Activated CD4-positive, alpha-beta T cell treated with anti-CD3 and anti-CD28 coated beads, Interleukin-2, amount 10 ng/mL, durations not matched to agents 24 days and 14 days (primary cell): ENCODE measurements around the gene NEK1. TPM values are rescaled to one million over a fixed set of nuclear protein-coding genes. Genes with fewer than 3 reads are reported as not detected.

Experiments
- DNase-seq: peaks from one replicate; pipeline ENCODE4 v3.0.0; 2022
- H3K27ac Mint-ChIP-seq: one replicate; pipeline ENCODE4 v1.8.0; 2022; ENCODE audit warnings: mild to moderate bottlenecking, mixed read lengths
- H3K27me3 Mint-ChIP-seq: one replicate; pipeline ENCODE4 v1.8.0; 2022; ENCODE audit warnings: mixed read lengths
- H3K36me3 Mint-ChIP-seq: one replicate; pipeline ENCODE4 v1.8.0; 2022; ENCODE audit warnings: low read depth, mild to moderate bottlenecking, mixed read lengths
- H3K4me1 Mint-ChIP-seq: one replicate; pipeline ENCODE4 v1.8.0; 2021; ENCODE audit warnings: mixed read lengths
- H3K4me3 Mint-ChIP-seq: one replicate; pipeline ENCODE4 v1.8.0; 2022; ENCODE audit warnings: mild to moderate bottlenecking, moderate library complexity, mixed read lengths
- H3K9me3 Mint-ChIP-seq: one replicate; pipeline ENCODE4 v1.8.0; 2021; ENCODE audit warnings: mixed read lengths
- intact Hi-C: fragments of 100-400 bp; cut with micrococcal nuclease; formaldehyde crosslinking; loops from one replicate; pipeline ENCODE4 v1.15.1; 2023
- total RNA-seq: library from RNA; stranded (reverse); gene quantifications from 2 replicates; pipeline ENCODE4 v1.2.3, GENCODE V29; 2022

The NEK1 gene
- total RNA-seq, 1 donor from 2014 or later: 11.1 TPM

DNA sequence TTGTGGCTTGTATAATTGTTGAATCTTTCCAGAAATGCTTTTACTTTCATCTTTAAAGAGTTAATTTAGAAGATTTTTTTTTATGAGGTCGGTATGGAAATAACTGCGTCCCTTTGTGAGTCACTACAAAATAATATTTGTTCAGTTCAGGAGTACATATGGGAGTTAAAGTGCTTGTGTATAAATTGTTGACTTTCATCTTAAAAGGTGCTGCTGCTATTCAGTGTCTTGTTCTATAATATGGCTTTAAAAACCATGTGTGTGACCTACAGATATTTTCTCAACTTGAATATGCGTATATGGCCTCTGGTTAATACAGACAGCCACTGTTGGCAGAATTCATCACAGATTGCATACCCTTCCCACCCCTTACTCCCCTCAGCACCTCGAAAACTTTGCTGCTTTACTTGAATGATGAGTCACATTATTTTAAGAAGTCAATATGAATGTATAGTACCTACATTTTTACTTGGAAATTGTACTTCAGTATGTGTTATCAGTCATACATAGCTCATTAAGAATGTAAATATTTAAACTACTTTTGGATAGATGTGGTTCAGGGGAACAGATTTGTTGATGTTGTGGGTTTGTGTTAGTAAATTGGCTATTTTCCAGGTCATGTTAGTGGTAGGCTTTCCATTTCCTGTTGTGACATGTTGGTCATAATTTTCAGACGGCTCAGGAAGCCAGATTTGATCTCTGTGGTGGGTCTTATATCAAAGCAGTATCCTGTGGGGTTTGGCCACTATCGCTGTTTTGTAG, 9.5 kb upstream of the NEK1 start:
- DNase-seq: peak; percentile 77
- H3K9me3 Mint-ChIP-seq: no peaks in the 10 kb centered on the region
- H3K36me3 Mint-ChIP-seq: peaks cover 5% of the 10 kb centered on the region
- no peaks in the 10 kb centered on the region for H3K27me3 Mint-ChIP-seq
- H3K4me1 Mint-ChIP-seq: peaks cover 48% of the 10 kb centered on the region
- peak overlapping the region; percentile 92 for H3K27ac Mint-ChIP-seq
- peak overlapping the region; percentile 100 for H3K4me3 Mint-ChIP-seq
- intact Hi-C loops: loop anchor here (1.0 kb wide), 1 partner anchor 38 kb away; no protein-coding TSS in a partner anchor

DNA sequence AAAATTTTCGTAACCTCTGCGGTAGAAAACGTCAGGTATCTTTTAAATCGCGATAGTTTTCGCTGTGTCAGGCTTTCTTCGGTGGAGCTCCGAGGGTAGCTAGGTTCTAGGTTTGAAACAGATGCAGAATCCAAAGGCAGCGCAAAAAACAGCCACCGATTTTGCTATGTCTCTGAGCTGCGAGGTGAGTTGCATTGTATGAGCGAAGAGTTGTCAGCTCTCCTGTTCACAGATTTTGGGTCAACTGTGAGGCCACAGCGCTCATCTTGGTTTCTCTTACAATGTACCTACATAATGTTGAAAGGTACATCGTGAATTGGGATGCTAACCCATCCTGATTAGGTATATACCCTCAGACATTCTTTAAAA, 8.5 kb upstream of the NEK1 start:
- no peaks in the 10 kb centered on the region for H3K27me3 Mint-ChIP-seq
- intact Hi-C loops: loop anchor here (1.0 kb wide), 1 partner anchor 9 kb away; the partner anchor contains the start of gene NEK1
- no peaks in the 10 kb centered on the region for H3K9me3 Mint-ChIP-seq
- peak; percentile 78 for DNase-seq
- H3K36me3 Mint-ChIP-seq: peaks cover 3% of the 10 kb centered on the region
- peaks cover 47% of the 10 kb centered on the region for H3K4me1 Mint-ChIP-seq
- H3K4me3 Mint-ChIP-seq: peak overlapping the region; percentile 100
- peak overlapping the region; percentile 99 for H3K27ac Mint-ChIP-seq

DNA sequence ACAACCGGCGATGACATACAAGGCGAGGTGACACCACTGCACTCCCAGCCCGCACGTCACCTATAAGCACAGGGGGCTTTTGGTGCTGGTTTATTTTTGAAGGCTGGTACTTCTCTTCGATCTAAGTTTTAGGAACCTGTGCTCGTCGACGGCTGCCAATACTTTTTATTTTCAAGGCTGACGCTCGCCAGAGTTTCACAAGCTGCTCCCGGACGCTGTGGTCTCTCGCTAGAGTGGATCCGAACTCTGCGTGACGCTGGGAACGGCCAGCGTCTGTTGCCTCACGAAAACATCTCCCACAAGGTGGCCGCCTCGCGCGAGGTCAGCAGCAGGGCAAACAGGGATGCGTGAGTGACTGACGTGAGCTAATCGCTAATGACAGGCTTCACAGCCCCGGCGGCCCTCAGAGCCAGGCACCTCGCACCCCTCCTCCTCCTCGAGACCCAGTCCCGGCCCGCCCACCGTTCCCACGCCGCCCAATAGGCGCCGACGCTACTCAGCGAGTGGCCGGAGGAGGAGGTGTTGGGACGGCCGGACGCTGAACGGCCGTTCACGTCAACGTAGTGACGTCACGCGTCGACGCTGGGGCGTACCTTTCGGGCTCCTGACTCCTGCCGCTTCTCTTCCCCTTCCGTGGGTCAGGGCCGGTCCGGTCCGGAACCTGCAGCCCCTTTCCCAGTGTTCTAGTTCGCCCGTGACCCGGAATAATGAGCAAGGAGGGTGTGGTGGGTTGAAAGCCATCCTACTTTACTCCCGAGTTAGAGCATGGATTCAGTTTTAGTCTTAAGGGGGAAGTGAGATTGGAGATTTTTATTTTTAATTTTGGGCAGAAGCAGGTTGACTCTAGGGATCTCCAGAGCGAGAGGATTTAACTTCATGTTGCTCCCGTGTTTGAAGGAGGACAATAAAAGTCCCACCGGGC, 7.8 kb upstream of the NEK1 start, which contains the start of gene CLCN3:
Gene CLCN3 (plus strand): TSS at position 621 of the 922 bp plus-strand sequence. CDS start 15,351 bp downstream, outside the sequence.
- no peaks in the 10 kb centered on the region for H3K27me3 Mint-ChIP-seq
- H3K9me3 Mint-ChIP-seq: no peaks in the 10 kb centered on the region
- peak; percentile 97 for DNase-seq
- peak within 1 kb of the TSS; percentile 99 for H3K27ac Mint-ChIP-seq
- H3K4me3 Mint-ChIP-seq: peak within 1 kb of the TSS; percentile 100
- intact Hi-C loops: loop anchor here (1.0 to 10.0 kb wide), 2 partner anchors 8 to 205 kb away; partner anchors contain the start of gene NEK1
- H3K4me1 Mint-ChIP-seq: peaks cover 50% of the 10 kb centered on the region
- H3K36me3 Mint-ChIP-seq: peaks cover 3% of the 10 kb centered on the region

DNA sequence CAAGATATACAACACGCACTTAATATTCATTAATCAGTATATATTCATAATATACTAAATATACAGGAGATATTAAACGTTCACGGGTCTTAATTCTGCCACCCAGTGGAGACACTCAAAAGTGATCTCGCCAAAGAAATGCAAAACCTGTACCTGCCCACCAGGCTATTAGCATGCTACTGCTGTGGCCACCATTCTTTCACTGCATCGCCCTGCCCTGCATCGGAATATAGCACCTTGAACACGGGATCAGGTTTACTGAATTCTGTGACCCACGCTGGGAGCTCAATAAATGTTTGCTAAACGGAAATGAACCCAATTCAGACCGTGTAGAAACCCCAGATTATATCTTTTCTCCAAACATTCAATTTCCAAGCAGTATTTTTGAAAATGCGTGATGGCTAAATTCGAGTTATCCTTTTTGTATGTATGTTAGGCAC, 7.2 kb upstream of the NEK1 start:
- Mint-ChIP-seq H3K4me1 (peaks cover 50% of the 10 kb centered on the region), H3K9me3 (no peaks in the 10 kb centered on the region), H3K27me3 (no peaks in the 10 kb centered on the region), H3K36me3 (peaks cover 3% of the 10 kb centered on the region), H3K27ac (peak overlapping the region; percentile 99), H3K4me3 (peak overlapping the region; percentile 100)
- DNase-seq: peak; percentile 83
- intact Hi-C loops: loop anchor here (10.0 kb wide), 1 partner anchor 205 kb away; no protein-coding TSS in a partner anchor

DNA sequence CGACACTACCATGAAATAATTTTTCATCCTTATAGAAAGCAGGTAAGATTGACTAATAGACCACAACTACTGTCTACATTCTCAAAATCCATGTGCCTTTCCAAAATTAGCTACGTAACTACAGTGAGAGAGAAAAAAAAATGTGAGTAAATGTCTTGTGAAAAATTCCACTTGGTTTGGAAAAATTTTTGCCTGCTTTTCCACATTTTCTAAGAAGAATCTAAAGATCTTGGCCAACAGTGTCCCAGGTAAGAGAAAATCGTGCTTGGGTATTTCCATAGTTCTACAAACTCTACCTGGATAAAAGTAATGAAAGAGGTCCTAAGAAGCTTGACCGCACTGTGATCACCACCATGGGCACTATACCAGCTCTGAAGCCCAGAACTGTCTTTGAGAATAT, 6.6 kb upstream of the NEK1 start:
- no peak for DNase-seq
- no peaks in the 10 kb centered on the region for H3K9me3 Mint-ChIP-seq
- intact Hi-C loops: loop anchor here (10.0 kb wide), 1 partner anchor 204 kb away; no protein-coding TSS in a partner anchor
- no peaks in the 10 kb centered on the region for H3K27me3 Mint-ChIP-seq
- H3K4me3 Mint-ChIP-seq: peak overlapping the region; percentile 100
- peaks cover 50% of the 10 kb centered on the region for H3K4me1 Mint-ChIP-seq
- H3K27ac Mint-ChIP-seq: peak overlapping the region; percentile 99
- peaks cover 3% of the 10 kb centered on the region for H3K36me3 Mint-ChIP-seq

DNA sequence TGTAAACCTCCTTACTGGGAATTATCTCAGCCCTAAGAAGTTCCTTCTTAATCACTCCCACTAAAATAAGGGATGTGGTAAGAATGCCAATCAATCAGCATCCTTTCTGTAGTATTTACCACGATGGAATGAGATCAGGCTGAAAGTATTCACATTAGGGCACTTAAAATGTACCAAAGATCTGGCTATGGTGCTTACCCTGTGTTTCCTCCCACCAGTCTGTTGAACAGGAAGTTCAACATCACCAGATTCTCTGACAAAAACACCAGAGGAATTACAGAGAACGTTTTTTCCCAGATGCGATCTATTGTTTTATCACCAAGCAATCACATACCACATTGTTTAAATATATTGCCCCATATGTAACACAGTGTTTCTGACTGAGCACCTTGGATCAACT, 5.9 kb upstream of the NEK1 start:
- H3K4me3 Mint-ChIP-seq: peak overlapping the region; percentile 100
- intact Hi-C loops: loop anchor here (10.0 kb wide), 1 partner anchor 203 kb away; no protein-coding TSS in a partner anchor

DNA sequence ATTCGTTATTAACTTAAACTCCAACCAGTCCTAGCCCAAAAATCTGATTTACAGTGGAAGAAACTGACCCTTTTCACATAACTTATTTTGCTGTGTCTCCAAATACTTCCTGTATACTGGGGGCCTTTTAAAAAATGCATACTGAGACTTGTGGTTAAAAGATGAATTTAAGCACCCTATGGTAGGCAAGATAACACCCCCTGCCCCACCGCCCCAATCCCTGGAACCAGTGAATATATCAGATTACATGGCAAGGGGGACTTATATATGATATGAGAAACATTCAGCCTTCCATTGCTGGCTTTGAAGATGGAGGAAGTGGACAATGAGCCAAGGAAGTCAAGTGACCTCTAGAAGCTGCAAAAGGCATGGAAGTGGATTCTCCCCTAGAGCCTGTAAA, 4.9 kb upstream of the NEK1 start:
- Mint-ChIP-seq H3K27ac (no peak overlapping the region), H3K4me3 (no peak overlapping the region), H3K27me3 (no peaks in the 10 kb centered on the region), H3K9me3 (no peaks in the 10 kb centered on the region), H3K36me3 (peaks cover 1% of the 10 kb centered on the region), H3K4me1 (peaks cover 46% of the 10 kb centered on the region)
- intact Hi-C loops: loop anchor here (10.0 kb wide), 1 partner anchor 203 kb away; no protein-coding TSS in a partner anchor
- DNase-seq: no peak

More for the DNA sequence above, 5.9 kb upstream of the NEK1 start:
- no peak for DNase-seq
- no peaks in the 10 kb centered on the region for H3K9me3 Mint-ChIP-seq
- peaks cover 1% of the 10 kb centered on the region for H3K36me3 Mint-ChIP-seq
- peak overlapping the region; percentile 99 for H3K27ac Mint-ChIP-seq
- H3K27me3 Mint-ChIP-seq: no peaks in the 10 kb centered on the region
- H3K4me1 Mint-ChIP-seq: peaks cover 50% of the 10 kb centered on the region

DNA sequence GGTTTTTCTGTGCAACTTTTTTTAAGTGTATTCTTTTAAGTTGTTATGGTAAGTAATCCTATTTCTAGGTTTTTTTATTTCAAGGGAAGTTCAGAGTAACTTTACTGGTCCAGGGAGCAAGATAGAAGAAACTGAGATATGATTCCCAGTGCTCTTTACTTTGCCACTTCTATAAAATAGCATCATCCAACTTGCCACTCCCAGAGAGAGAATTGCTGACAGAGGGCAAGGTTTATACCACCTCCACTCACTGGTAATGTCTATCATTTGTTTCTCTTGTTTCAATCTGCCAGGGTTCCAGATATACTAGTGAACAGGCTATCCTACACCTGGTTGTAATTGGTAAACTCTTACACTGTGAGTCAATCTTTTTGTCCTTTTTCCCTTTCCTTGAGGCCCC, 4.5 kb upstream of the NEK1 start:
- Mint-ChIP-seq H3K27ac (no peak overlapping the region), H3K4me1 (peaks cover 42% of the 10 kb centered on the region), H3K4me3 (no peak overlapping the region), H3K27me3 (no peaks in the 10 kb centered on the region), H3K36me3 (peaks cover 1% of the 10 kb centered on the region), H3K9me3 (no peaks in the 10 kb centered on the region)
- no peak for DNase-seq
- intact Hi-C loops: loop anchor here (10.0 kb wide), 1 partner anchor 202 kb away; no protein-coding TSS in a partner anchor

DNA sequence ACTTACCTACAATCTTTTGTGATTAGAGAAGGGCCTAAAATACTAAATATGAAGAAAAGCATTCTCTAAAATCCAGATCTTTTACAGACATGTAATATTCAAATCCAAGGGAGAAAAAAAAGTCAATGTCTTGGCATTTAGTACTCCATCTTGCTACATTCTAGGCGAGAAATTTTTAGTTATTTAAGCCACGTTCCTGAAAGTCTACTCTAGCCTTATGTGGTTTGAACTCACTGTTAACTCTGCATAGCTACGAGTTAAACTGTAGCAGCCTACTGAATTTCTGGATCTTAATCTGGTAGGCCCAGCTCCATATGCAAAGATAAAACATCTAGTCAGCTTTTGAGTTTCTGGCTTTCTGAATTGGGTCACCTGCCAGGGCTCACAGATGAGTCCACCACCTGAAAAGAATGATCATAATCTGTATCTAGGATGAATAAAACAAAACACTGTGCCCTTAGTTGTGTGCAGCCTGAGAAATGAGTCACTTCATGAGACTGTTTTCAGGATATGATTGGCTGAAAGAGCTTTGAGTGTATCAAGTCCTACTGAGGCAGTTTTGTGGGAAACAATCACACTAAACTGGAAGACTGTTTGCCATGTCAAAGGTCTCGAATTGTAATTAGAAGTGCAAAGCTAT, 3.2 kb upstream of the NEK1 start:
- no peaks in the 10 kb centered on the region for H3K27me3 Mint-ChIP-seq
- no peak overlapping the region for H3K4me3 Mint-ChIP-seq
- intact Hi-C loops: loop anchor here (10.0 kb wide), 1 partner anchor 201 kb away; no protein-coding TSS in a partner anchor
- H3K36me3 Mint-ChIP-seq: peaks cover 1% of the 10 kb centered on the region
- DNase-seq: no peak
- H3K27ac Mint-ChIP-seq: peak overlapping the region; percentile 52
- peaks cover 47% of the 10 kb centered on the region for H3K4me1 Mint-ChIP-seq
- H3K9me3 Mint-ChIP-seq: no peaks in the 10 kb centered on the region

DNA sequence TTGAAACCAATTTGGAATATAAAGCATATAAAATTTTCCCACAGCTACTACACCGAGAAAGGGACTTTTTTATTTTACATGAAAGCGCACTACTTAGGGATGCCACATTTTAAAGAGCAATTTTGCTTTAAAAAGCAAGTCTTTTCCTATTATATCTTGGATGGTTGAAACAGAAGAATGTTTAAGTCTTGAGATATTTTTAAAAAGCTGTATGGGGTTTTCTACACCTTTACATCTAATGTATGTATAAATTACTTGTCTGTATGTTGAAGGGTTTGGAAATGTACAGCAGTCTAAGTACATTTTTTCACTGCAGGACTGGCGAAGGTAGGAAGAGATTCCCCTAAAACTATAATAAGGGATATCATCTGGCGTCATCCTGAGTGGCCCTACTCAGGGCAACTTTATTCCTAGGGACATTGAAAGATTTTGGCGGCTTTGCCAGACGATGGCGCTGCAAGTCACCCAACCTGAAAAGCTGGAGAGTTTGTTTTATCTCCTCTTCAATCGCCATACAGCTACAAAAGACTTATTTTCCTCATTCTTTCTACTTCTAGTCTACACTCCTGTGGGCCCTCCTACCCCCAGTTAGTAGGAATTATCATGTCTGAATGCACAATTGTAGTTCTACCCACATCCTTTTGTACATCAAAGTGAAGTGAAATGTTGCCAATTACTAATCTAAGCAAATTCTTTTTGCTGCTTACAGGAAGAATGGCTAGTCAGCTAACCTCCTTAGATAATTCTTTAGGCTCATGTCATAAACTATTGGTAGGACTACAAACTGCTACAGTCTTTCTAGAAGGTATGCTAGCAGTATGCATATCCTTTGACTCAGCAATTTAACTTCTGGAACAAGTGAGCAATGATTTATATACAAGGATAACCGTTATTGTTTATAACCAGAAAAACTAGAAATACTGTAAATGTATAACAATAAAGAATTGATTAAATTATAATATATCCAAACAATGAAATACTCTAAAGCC, 782 bp upstream of the NEK1 start:
- H3K36me3 Mint-ChIP-seq: no peaks in the 10 kb centered on the region

DNA sequence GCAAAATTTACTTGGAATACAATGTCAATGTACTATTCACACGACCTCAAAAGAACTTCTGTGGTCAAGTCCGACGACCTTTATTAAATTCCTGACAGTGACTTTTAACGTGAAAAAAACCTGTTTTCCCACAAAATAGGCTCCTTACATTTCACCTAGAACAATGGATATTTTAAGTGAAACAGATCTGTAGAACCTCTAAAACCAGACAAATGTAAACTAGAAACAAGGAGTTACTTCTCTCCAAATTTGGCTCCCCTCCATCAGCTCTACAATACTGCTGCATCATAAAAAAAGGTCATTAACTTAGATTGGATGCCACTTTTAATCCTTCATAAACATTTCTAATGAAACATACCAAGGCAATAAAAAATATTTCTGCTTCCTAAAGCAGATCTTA, 1.2 kb downstream of the NEK1 start:
- intact Hi-C loops: loop anchor here (5.0 to 10.0 kb wide), 4 partner anchors 196 to 1294 kb away; partner anchors contain the start of genes CBR4 and DDX60
- no peak for DNase-seq
- peaks cover 34% of the 10 kb centered on the region for H3K4me1 Mint-ChIP-seq

More for the DNA sequence above, 782 bp upstream of the NEK1 start:
- Mint-ChIP-seq H3K4me3 (peak overlapping the region; percentile 90), H3K4me1 (peaks cover 36% of the 10 kb centered on the region), H3K27me3 (no peaks in the 10 kb centered on the region), H3K9me3 (no peaks in the 10 kb centered on the region), H3K27ac (peak overlapping the region; percentile 94)
- intact Hi-C loops: loop anchor here (1.0 to 10.0 kb wide), 12 partner anchors 7 to 1296 kb away; partner anchors contain the start of genes CBR4, CLCN3, DDX60 and DDX60L
- DNase-seq: peak; percentile 91

DNA sequence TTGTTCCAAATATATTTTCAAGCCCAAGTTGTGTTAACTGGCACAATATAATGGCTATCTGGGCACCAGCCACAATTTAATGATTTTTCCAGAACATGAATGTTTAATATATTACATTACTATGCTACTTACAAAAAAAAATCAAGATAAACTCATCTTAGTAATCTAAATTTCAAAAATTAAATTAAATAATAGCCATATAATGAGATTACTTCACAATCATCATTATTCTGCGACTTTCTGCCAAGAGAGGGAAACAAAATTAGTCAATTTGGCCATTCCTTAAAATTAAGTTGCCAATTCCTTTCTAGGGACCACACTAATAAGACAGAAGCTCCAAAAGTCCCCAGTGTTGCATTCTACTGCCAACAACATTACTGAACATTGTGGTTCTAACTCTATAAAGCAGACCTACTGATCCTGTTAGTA, 7.5 kb downstream of the NEK1 start:
- Mint-ChIP-seq H3K4me1 (peaks cover 22% of the 10 kb centered on the region), H3K4me3 (no peak overlapping the region), H3K9me3 (no peaks in the 10 kb centered on the region), H3K27ac (peak overlapping the region; percentile 6), H3K27me3 (no peaks in the 10 kb centered on the region), H3K36me3 (peaks cover 11% of the 10 kb centered on the region)
- intact Hi-C loops: no loop called here
- no peak for DNase-seq

More for the DNA sequence above, 1.2 kb downstream of the NEK1 start:
- Mint-ChIP-seq H3K27ac (peak overlapping the region; percentile 41), H3K9me3 (no peaks in the 10 kb centered on the region), H3K36me3 (peaks cover 3% of the 10 kb centered on the region), H3K27me3 (no peaks in the 10 kb centered on the region), H3K4me3 (peak overlapping the region; percentile 90)
